HG03558 (cell line): Measurements from ENCODE around the gene C3orf20.

Source experiments
- ATAC-seq: cut with Tn5 transposase; IDR thresholded peaks from one replicate; pipeline ENCODE4 v1.9.1; 2021; ENCODE audit warnings: moderate number of reproducible peaks; ENCODE audit not compliant: unreplicated experiment; ENCODE audit errors: extremely low read depth

The C3orf20 gene

GRCh38 chr3:14789640-14790285, 114.8 kb downstream of the C3orf20 start:
- ATAC-seq = no peak

DNA sequence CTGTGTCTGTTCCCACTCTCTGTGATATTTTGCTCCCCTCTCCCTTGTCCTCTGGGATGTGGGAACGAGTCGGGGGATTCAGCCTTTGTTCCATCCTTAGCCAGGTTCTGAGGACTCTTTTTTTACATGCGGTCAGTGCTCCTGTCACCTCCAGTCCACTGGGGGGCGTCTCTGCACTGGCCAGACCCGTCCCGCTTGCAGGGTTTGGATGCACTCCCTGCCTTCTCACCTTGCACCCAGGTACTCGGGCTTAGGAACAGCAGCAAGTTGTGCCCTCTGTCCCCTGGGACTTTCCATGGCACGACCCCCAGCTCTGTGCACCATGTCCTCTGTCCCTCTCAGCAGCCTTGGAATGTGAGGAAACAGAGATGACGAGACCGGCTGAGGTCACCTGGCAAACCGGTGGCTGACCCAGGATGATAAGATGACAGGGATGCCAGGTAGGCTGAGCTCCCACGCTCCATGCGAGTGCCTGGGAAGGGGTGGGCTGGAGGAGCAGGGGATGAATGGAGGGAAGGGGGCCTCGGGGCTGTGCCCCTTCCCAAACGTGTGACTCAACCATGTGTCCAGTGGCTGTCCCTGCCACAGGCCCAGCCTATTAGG, 116.5 kb downstream of the C3orf20 start:
- no peak for ATAC-seq

DNA sequence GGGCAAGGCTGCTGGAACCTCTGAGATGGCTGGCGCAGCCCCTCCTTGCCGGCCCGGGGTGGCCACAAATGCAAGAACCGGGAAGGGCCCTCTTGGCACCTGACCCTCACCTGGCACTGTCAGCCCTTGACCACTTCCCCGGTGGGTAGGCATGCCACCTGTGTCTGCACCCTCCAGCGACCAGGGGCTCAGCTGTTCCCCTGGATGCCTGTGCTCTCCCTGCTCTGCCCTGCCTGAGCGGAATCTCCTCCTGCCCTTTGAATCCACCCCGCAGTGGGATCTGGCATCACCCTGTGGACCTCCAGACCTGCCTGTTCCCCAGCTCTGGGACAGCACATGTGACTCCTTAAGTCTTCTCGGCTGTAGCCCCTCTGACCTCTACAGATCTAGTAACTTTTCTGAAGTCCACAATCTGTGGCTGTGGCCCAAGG, 117.8 kb downstream of the C3orf20 start:
- no peak for ATAC-seq

- ATAC-seq = no peak
Measured at GRCh38 chr3:14793126-14793857, 118.4 kb downstream of the C3orf20 start.

- no peak for ATAC-seq
Measured at GRCh38 chr3:14793858-14794234, 118.9 kb downstream of the C3orf20 start.

DNA sequence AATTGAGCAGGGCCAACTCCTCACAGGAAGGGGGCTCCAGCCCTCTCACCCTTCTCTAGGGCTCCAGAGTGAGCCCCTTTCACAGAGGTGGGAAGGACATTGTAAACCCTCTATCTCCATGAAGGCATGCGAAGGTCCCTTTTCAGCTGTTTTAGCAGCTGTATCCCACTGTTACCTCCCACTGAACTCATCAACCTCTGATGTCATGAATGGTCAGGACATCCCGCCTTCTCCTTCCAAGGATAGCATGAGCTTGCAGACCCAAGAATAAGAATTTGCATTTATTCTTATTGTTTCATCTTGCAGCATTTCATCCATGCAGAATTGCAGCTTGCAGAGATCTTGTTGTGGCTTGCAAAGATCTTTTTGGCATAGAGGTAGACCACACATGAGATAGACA, 119.5 kb downstream of the C3orf20 start:
- ATAC-seq = no peak

DNA sequence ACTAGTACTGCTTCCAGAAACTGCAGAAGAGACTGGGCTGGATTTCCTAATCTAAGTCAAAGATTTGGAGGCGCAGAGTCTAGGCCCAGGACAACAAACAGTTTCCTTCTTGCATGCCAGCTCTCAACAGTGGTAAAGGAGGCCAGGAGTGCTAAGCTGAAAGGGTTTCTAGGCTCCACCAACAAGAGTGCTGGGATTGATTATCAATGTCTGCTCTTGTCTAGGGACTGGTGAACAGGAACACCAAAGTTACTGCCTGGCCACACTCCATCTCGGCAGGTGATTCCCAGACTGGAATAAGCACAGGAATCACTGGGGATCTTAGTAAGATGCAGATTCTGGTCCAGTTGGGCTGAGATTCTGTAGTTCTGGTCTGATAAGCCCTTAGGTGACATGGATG, 121.1 kb downstream of the C3orf20 start:
- no peak for ATAC-seq

DNA sequence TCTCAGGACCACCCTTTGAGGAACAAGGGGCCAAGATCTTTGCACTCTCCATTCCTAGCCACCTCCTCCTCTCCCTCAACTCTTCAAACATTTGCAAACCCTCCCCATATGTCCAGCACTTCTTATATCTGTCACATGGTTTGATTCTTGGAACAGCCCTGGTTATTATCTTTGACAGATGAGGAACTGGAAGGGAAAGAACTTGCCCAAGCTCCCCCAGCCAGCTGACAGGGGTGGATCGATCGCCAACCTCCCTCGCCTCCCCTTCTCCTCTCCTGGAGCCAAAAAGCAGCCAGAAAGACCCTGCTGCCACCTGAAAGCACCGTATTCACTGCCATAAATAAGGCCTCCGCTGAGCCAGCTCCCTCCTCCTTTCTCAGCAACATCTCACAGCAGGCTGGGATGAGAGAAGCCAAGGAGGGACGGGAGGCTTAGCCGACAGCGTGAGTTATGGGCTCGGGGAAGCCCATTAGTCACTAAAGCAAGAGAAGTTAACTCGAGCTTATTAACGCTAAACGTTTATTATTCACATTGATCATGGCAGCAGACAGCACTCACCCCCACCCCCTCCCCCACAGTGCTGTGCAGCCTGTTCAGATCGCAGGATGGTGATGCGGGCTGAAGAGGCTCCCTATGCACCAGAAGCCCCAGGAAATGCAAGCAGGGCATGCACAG, 121.6 kb downstream of the C3orf20 start:
- no peak for ATAC-seq

GRCh38 chr3:14797731-14798130, 122.8 kb downstream of the C3orf20 start:
- no peak for ATAC-seq

- ATAC-seq = no peak
Measured at GRCh38 chr3:14798231-14798630, 123.3 kb downstream of the C3orf20 start.

- no peak for ATAC-seq
Measured at GRCh38 chr3:14799146-14799545, 124.2 kb downstream of the C3orf20 start.

GRCh38 chr3:14801031-14801430, 126.1 kb downstream of the C3orf20 start:
- ATAC-seq = no peak

DNA sequence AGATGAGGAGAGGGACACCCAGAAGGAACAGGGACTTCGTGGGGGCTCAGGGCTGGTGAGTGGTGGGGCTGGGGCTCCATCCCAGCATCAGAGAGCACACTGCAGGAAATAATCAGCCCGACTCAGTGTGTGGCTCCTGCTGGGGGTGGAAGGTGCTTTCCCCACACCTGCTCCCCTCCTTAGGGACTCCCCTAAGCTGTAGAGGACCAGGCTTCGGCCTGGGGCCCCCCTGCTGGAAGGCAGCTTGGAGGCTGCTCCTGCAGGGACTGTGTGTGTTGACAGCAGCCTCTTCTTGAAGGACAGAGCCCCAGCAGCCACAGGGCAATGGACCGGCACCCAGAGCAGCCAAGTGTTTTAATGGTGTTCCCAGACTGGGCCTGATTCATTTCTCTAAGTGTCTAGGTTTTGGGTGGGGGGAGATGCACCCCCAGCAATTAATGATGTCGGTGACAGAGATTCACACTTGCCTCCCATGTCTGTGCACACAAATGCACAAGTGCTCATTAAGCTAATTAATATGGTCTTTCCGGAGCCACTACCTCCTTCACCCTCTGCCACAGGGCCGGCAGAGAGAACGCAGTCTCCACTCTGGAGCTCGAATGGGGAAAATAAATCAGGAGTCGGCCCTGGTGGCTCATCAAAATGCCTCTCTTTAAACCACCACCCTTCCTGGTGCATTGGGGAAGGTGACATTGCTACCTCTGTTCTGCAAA, 126.9 kb downstream of the C3orf20 start:
- ATAC-seq = no peak

DNA sequence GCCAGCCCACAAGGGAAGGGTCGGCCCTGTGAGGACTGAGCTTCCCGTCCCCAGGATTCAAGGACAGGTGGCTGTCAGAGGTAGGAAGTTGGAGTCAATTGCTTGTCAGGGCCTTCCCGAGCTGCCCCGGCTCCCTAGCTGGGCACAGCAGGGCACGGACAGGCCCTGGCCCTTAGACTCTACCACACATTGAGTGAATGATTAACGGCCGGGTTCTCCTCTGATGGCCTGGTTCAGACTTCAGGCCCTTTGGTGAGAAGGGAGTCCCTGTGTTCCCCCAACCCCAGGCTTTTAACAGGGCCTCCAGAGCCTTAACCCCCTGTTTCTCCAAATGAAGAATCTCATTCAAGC, 127.4 kb downstream of the C3orf20 start:
- ATAC-seq = no peak

- ATAC-seq = no peak
Measured at GRCh38 chr3:14803101-14803980, 128.4 kb downstream of the C3orf20 start.

DNA sequence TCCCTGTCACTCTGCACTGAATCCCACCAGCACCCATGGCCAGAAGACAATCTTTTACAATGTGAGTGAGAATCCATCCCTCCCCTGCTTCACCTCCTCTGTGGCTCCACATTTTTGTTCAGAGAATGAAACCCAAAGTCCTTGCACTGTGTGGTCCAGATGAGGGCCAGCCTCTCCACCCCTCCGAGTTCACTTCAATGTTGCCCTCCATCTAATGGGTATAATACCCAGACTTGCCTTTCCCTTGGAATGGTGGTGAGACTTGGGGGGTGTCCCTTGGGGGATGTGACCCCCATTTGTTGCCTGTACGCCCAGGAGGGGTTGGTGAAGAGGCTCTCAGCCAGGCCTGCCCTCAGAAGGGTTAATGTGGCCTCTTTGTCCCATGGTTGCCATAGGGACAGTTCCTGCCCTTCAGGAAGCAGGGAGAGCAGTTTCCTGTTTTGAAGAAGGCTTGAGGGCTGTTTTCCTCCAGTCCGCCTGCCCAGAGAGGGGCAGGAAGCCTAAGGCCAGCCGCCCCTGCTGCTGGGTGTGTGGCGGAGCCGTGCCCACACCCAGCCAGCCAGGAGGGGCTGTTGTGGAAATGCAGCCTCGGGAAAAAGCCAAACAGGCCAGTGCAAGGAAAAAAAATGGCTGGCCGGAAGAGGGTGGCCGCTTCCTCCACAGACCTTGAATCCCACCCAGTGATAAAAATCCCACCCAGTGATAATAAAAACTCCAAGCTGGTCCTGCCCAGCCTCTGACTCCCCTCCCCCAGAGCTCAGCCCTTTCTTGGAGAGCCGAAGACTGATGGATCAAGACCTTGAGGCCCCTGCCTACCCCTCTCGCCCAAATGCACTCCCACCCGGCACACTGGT, 129.3 kb downstream of the C3orf20 start:
- no peak for ATAC-seq

- ATAC-seq = no peak
Measured at GRCh38 chr3:14804835-14805780, 130.2 kb downstream of the C3orf20 start.
